KOPT-K1 (cell line): ENCODE results near the gene TCF7L2.

Source experiments
- H3K27ac ChIP-seq: fragments of 200-600 bp; sonication (generic); 2 replicates; pipeline ENCODE4 v1.5.1; 2016; ENCODE audit warnings: antibody characterized with exemption, mild to moderate bottlenecking, low read depth, low read length; ENCODE audit not compliant: poor library complexity, severe bottlenecking
- H3K36me3 ChIP-seq: fragments of 200-600 bp; sonication (generic); 2 replicates; pipeline ENCODE4 v1.5.1; 2017; ENCODE audit warnings: antibody characterized with exemption, mild to moderate bottlenecking, low read length, moderate library complexity; ENCODE audit not compliant: insufficient read depth
- H3K9me3 ChIP-seq: fragments of 200-600 bp; sonication (generic); 2 replicates; pipeline ENCODE4 v1.5.1; 2017; ENCODE audit warnings: antibody characterized with exemption, low read length, mild to moderate bottlenecking; ENCODE audit not compliant: insufficient read depth, poor library complexity, severe bottlenecking

TCF7L2 gene

GRCh38 chr10:113137941-113138685, 188.1 kb downstream of the TCF7L2 start:
- no peak overlapping the region for H3K27ac ChIP-seq

GRCh38 chr10:113138937-113139585, 189.0 kb downstream of the TCF7L2 start:
- Histone ChIP-seq H3K9me3 (no peaks in the 10 kb centered on the region), H3K36me3 (no peaks in the 10 kb centered on the region), H3K27ac (no peak overlapping the region)

More at GRCh38 chr10:113137941-113138685, 188.1 kb downstream of the TCF7L2 start:
- no peaks in the 10 kb centered on the region for H3K36me3 ChIP-seq
- no peaks in the 10 kb centered on the region for H3K9me3 ChIP-seq

GRCh38 chr10:113139699-113140098, 189.7 kb downstream of the TCF7L2 start:
- no peak overlapping the region for H3K27ac ChIP-seq
- H3K9me3 ChIP-seq: no peaks in the 10 kb centered on the region
- H3K36me3 ChIP-seq: no peaks in the 10 kb centered on the region

- no peaks in the 10 kb centered on the region for H3K36me3 ChIP-seq
- H3K27ac ChIP-seq: no peak overlapping the region
- no peaks in the 10 kb centered on the region for H3K9me3 ChIP-seq
Observed at GRCh38 chr10:113140143-113141011, 190.3 kb downstream of the TCF7L2 start.

GRCh38 chr10:113142601-113143362, 192.7 kb downstream of the TCF7L2 start:
- peaks cover 5% of the 10 kb centered on the region; the same call in 1 of the 2 replicates for H3K36me3 ChIP-seq
- H3K27ac ChIP-seq: no peak overlapping the region
- H3K9me3 ChIP-seq: no peaks in the 10 kb centered on the region

GRCh38 chr10:113144576-113144975, 194.5 kb downstream of the TCF7L2 start:
- Histone ChIP-seq H3K36me3 (peaks cover 5% of the 10 kb centered on the region; the same call in 1 of the 2 replicates), H3K9me3 (no peaks in the 10 kb centered on the region), H3K27ac (no peak overlapping the region)

- Histone ChIP-seq H3K27ac (no peak overlapping the region), H3K9me3 (no peaks in the 10 kb centered on the region), H3K36me3 (peaks cover 26% of the 10 kb centered on the region)
Observed at GRCh38 chr10:113148071-113148825, 198.2 kb downstream of the TCF7L2 start.

- H3K27ac ChIP-seq: no peak overlapping the region
- H3K9me3 ChIP-seq: no peaks in the 10 kb centered on the region
- H3K36me3 ChIP-seq: peaks cover 32% of the 10 kb centered on the region
Observed at GRCh38 chr10:113148901-113149300, 198.9 kb downstream of the TCF7L2 start.

GRCh38 chr10:113149626-113150025, 199.6 kb downstream of the TCF7L2 start:
- Histone ChIP-seq H3K27ac (no peak overlapping the region), H3K36me3 (peaks cover 39% of the 10 kb centered on the region), H3K9me3 (no peaks in the 10 kb centered on the region)

GRCh38 chr10:113151190-113151666, 201.2 kb downstream of the TCF7L2 start:
- Histone ChIP-seq H3K36me3 (peaks cover 41% of the 10 kb centered on the region), H3K9me3 (no peaks in the 10 kb centered on the region), H3K27ac (no peak overlapping the region)

- peaks cover 41% of the 10 kb centered on the region for H3K36me3 ChIP-seq
- H3K9me3 ChIP-seq: no peaks in the 10 kb centered on the region
- H3K27ac ChIP-seq: no peak overlapping the region
Observed at GRCh38 chr10:113153493-113154102, 203.6 kb downstream of the TCF7L2 start.

- H3K36me3 ChIP-seq: peaks cover 28% of the 10 kb centered on the region
- no peak overlapping the region for H3K27ac ChIP-seq
- H3K9me3 ChIP-seq: no peaks in the 10 kb centered on the region
Observed at GRCh38 chr10:113157441-113157840, 207.4 kb downstream of the TCF7L2 start.

- H3K9me3 ChIP-seq: no peaks in the 10 kb centered on the region
- H3K36me3 ChIP-seq: peaks cover 21% of the 10 kb centered on the region
- H3K27ac ChIP-seq: no peak overlapping the region
Observed at GRCh38 chr10:113158183-113158582, 208.1 kb downstream of the TCF7L2 start.
